Ishikawa (cell line): ENCODE measurements around the gene SLC5A10.

Experiments
- CEBPB ChIP-seq: IDR thresholded peaks from 2 replicates; pipeline ENCODE4 v1.6.1; 2012
- CREB1 ChIP-seq: IDR thresholded peaks from 2 replicates; pipeline ENCODE4 v1.6.1; 2012; ENCODE audit warnings: low read depth
- EGR1 ChIP-seq: IDR thresholded peaks from 2 replicates; pipeline ENCODE4 v1.6.1; 2012
- EP300 ChIP-seq: IDR thresholded peaks from 2 replicates; pipeline ENCODE4 v1.6.1; 2012; ENCODE audit warnings: borderline replicate concordance
- NFIC ChIP-seq: IDR thresholded peaks from 2 replicates; pipeline ENCODE4 v1.6.1; 2012
- RAD21 ChIP-seq: IDR thresholded peaks from 2 replicates; pipeline ENCODE4 v1.6.1; 2012; ENCODE audit warnings: low read depth
- TAF1 ChIP-seq: IDR thresholded peaks from 2 replicates; pipeline ENCODE4 v1.6.1; 2012; ENCODE audit warnings: low read depth, mild to moderate bottlenecking
- YY1 ChIP-seq: IDR thresholded peaks from 2 replicates; pipeline ENCODE4 v1.6.1; 2012; ENCODE audit warnings: low read depth
- TF ChIP-seq, protein P1 (sequence below): IDR thresholded peaks from 2 replicates; pipeline ENCODE4 v1.6.1; 2012; ENCODE audit warnings: low read depth, mild to moderate bottlenecking
- TF ChIP-seq, protein P2 (sequence below): IDR thresholded peaks from 2 replicates; pipeline ENCODE4 v1.6.1; 2012

DNA sequence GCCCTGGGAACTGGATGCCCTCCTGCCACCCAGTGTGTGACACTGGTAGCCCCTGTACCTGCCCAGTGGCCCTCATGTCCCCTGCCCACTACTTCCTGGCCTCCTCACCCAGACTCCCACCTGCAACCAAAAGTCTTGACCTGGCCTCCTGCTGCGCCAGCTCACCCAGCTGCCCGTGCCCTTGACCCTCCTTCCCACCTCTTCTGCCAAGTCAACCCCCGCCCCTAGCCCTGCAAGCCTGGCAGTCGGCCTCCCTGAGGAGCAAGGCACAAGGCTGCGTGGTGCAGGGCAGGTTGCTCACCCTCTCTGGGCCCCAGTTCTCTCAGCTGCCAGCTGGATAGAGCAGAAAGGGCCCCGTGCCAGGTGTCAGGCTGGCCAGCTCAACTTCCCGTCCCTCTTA is 64.9 kb downstream of the SLC5A10 start:
- TF ChIP-seq, protein P1, sequence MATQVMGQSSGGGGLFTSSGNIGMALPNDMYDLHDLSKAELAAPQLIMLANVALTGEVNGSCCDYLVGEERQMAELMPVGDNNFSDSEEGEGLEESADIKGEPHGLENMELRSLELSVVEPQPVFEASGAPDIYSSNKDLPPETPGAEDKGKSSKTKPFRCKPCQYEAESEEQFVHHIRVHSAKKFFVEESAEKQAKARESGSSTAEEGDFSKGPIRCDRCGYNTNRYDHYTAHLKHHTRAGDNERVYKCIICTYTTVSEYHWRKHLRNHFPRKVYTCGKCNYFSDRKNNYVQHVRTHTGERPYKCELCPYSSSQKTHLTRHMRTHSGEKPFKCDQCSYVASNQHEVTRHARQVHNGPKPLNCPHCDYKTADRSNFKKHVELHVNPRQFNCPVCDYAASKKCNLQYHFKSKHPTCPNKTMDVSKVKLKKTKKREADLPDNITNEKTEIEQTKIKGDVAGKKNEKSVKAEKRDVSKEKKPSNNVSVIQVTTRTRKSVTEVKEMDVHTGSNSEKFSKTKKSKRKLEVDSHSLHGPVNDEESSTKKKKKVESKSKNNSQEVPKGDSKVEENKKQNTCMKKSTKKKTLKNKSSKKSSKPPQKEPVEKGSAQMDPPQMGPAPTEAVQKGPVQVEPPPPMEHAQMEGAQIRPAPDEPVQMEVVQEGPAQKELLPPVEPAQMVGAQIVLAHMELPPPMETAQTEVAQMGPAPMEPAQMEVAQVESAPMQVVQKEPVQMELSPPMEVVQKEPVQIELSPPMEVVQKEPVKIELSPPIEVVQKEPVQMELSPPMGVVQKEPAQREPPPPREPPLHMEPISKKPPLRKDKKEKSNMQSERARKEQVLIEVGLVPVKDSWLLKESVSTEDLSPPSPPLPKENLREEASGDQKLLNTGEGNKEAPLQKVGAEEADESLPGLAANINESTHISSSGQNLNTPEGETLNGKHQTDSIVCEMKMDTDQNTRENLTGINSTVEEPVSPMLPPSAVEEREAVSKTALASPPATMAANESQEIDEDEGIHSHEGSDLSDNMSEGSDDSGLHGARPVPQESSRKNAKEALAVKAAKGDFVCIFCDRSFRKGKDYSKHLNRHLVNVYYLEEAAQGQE: no peak
- TF ChIP-seq, protein P2, sequence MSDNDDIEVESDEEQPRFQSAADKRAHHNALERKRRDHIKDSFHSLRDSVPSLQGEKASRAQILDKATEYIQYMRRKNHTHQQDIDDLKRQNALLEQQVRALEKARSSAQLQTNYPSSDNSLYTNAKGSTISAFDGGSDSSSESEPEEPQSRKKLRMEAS: no peak
- TF ChIP-seq EP300 (no peak), CREB1 (no peak), CEBPB (no peak), RAD21 (no peak), NFIC (no peak), TAF1 (no peak), YY1 (no peak), EGR1 (no peak)
